ENCODE measurements around the gene OGT.

- TF ChIP-seq CTCF (IDR thresholded peaks at IDR 0.05; ENCODE audit: low read depth, low read length, poor library complexity, severe bottlenecking) (no peak), EZH2phosphoT487 (IDR thresholded peaks at IDR 0.05; ENCODE audit: borderline replicate concordance, low read length) (no peak)
Measured at GRCh38 chrX:71581210-71581609, 48.3 kb downstream of the OGT start.

Measured in DOHH2 (cell line).